ENCODE measurements around the gene MAPK9.

MAPK9 gene

DNA sequence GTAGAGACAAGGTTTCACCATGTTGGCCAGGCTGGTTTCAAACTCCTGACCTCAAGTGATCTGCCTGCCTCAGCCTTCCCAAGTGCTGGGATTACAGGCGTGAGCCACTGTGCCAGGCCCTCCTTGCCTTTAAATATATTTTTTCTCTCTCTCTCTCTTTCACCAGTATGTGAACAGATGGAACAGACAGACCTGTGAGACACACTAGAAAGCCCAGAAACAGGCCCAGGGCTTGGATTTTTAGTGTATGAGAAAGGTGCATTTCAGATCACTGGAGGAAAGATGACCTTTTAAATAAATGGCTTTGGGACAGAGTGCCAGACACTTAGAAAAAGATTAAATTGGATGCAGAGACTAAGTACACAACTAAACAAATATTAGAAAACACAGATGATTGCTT is 86.0 kb downstream of the MAPK9 start:
- no peak for DNase-seq (ENCODE audit: low spot score)

GRCh38 chr5:180204276-180204819 is 87.5 kb downstream of the MAPK9 start:
- no peak for DNase-seq (ENCODE audit: low spot score)

- DNase-seq (ENCODE audit: low spot score): no peak
These were observed 88.8 kb downstream of the MAPK9 start for GRCh38 chr5:180202939-180203573.

DNA sequence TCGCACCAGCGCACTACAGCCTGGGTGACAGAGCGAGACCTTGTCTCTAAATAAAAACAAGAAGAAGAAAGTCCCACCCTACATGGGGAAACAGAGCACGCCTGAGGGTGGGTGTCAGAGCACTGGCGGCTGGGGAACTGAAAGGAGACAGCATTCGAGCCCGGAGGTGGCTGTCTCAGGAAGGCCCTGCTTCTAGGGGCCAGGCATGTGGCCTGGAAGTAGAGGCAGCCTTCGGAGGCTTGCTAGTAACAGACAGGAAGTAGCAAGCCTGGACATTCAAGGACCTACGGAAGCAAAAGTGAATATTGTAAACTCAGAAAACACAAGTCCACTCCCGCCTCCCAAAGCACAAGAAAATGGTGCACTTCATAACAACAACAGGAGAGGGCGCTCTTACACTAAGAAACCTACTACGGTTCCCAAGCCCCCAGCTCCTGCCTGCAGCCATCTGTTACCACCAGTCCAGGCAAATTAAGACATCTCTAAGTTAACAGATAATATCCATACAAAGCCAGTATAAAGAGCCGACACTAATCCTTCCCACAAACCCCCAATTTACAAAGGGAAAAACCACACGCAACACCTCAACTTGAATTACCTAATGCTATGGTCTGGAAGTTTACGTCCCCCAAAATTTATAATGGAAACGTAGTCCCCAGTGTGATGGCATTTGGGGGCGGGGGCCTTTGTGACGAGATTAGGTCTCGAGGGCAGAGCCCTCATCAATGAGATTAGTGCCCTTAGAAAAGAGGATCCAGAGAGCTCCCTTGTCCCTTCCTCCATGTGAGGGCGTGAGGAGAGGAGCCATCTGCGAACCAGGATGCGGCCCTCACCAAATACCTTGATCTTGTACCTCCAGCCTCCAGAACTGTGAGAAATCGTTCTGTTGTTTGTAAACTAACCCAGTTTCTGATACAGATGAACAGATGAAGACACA is 90.6 kb downstream of the MAPK9 start:
- DNase-seq (ENCODE audit: low spot score): no peak

- no peak for DNase-seq (ENCODE audit: low spot score)
These were observed 92.5 kb downstream of the MAPK9 start for GRCh38 chr5:180199390-180199789.

DNA sequence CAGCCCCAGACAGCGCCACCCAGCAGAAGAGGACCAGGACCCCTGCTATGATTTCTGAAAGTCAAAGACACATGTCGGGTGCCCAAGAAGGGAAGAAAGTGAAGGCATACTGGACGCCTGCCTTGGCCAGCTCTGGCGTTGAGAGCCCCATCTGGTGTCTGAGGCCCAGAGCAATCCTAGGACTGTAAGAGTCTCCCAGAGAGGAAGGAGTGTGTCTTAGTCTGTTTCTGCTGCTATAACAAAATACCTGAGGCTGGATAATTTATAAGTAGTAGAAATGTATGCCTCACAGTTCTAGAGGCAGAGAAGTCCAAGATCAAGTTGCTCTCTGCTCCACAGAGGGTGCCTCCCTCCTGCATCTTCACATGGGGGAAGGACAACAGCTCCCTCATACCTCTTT is 93.7 kb downstream of the MAPK9 start:
- no peak for DNase-seq (ENCODE audit: low spot score)

DNA sequence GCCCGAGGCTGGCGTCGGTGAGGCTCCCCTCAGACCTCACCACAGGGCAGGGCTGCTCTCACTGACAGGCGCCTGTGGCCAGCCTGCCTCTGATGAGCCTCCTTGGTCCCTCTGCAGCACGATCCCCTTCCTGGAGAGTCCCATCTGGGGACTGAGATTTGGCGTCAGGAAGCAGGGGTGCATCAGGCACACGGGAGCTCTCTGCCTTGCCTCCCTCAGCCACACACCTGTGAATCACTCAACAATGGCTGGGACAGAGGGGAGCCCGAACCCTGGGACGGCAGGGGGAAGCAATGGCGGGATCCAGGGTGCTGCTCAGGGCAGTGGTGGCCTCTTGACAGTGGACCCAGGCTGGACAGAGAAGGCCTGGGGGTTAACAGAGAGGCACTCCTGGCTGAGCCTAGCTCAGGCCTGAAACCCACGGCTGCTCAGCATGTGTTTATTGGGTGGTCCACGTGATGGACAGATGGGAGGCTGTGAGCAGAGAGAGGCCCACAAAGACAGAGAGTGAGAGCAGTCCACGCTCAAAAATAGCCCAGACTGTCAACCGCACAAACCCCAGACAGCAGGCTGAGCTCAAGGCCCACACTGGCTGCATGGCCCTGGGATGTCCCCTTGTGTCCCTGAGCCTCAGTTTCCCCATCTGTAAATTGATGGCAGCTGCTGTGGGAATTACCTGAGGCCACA is 94.7 kb downstream of the MAPK9 start:
- no peak for DNase-seq (ENCODE audit: low spot score)

GRCh38 chr5:180194410-180195345 is 97.2 kb downstream of the MAPK9 start:
- DNase-seq (ENCODE audit: low spot score): no peak

DNA sequence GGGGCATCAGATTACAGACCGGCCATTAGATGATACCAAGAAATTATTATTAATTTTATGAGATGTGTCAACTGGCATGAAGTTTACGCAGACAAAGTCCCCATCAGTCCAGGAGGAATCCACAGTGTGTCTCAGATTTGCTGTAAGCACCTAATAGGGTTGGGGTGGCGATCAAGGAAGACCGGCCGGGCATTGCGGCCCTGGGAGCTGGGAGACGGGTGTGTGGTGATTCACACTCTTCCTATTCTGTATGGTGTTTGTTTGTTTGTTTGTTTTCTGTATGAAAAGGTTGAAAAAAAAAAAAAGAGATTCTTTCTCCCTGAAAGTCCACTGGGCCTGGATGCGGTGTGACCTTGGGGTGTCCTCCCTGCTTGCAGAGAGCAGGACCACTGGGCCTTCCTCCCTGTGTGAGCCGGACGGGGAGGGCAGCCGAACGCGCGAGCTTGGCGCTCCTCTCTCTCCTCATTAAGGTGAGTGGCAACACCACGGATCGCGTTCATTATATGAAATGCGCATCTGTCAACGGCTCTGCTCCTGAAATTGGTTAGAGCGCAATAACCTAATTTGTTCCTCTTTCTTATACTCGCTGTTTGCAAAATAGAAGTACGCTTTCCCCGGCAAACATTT is 98.0 kb downstream of the MAPK9 start:
- DNase-seq (ENCODE audit: low spot score): no peak

- no peak for DNase-seq (ENCODE audit: low spot score)
These were observed 100.2 kb downstream of the MAPK9 start for GRCh38 chr5:180191716-180192115.

DNA sequence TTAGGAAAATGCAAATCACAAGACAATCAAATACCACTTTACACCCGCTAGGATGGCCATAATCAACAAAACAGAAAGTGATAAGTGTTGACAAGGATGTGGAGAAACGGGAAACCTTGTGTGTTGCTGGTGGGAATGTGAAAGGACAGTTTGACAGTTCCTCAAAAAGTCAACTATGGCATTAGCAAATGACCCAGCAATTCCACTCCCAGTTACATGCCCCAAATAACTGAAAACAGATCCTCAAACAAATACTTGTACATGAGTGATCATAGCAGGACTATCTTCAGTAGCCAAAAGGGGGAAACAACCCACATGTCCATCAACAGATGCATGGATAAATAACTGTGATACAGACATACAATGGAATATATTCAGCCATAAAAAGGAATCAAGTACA is 104.1 kb downstream of the MAPK9 start:
- DNase-seq (ENCODE audit: low spot score): no peak

Measured in kidney tubule cell (primary cell).